T1000 (cell line): Measurements from ENCODE around the gene NOL4L.
"Not testable (repeated sequence)": the region's sequence is repeated elsewhere in the genome, so short reads cannot be mapped to it uniquely, and the experiment has no call there.

Source experiments
- DNase-seq: peaks from one replicate; lab custom pipeline; 2025; ENCODE audit warnings: mixed read lengths; lab: John Stamatoyannopoulos, UW

Gene NOL4L

GRCh38 chr20:32507998-32508774 lies 76.9 kb downstream of the NOL4L start:
- DNase-seq, result no peak

- no peak for DNase-seq
These were observed 78.4 kb downstream of the NOL4L start for GRCh38 chr20:32506721-32507120.

- DNase-seq, result no peak
These were observed 79.2 kb downstream of the NOL4L start for GRCh38 chr20:32505723-32506473.

- DNase-seq, result no peak
These were observed 83.4 kb downstream of the NOL4L start for GRCh38 chr20:32501709-32502108.

GRCh38 chr20:32497589-32498224 lies 87.4 kb downstream of the NOL4L start:
- no peak for DNase-seq

GRCh38 chr20:32496811-32497533 lies 88.2 kb downstream of the NOL4L start:
- DNase-seq, result no peak

GRCh38 chr20:32495949-32496348 lies 89.2 kb downstream of the NOL4L start:
- DNase-seq, result no peak

- no peak for DNase-seq
These were observed 89.9 kb downstream of the NOL4L start for GRCh38 chr20:32495217-32495565.

GRCh38 chr20:32494483-32495216 lies 90.5 kb downstream of the NOL4L start:
- DNase-seq, result no peak

GRCh38 chr20:32493356-32493755 lies 91.8 kb downstream of the NOL4L start:
- no peak for DNase-seq

- DNase-seq, result not testable (repeated sequence)
These were observed 93.4 kb downstream of the NOL4L start for GRCh38 chr20:32491764-32492151.

- no peak for DNase-seq
These were observed 94.0 kb downstream of the NOL4L start for GRCh38 chr20:32490942-32491763.

GRCh38 chr20:32488066-32488838 lies 96.9 kb downstream of the NOL4L start:
- DNase-seq, result no peak

GRCh38 chr20:32487381-32487780 lies 97.8 kb downstream of the NOL4L start:
- DNase-seq, result no peak

- no peak for DNase-seq
These were observed 99.2 kb downstream of the NOL4L start for GRCh38 chr20:32485770-32486478.

GRCh38 chr20:32484958-32485769 lies 100.0 kb downstream of the NOL4L start:
- DNase-seq, result peak; percentile 16

- DNase-seq, result no peak
These were observed 100.7 kb downstream of the NOL4L start for GRCh38 chr20:32484225-32484957.
